Esophagus squamous epithelium (tissue), 4 donors: ENCODE data around the gene SLC2A8.

Experiments
- CTCF ChIP-seq, 6 experiments: fragments of 450-650 bp in 4 of 6; fragments of 200-600 bp in 2 of 6; sonication (generic) in 2 of 6; IDR thresholded peaks; one replicate each; pipeline ENCODE4 v1.5.1; 2016 to 2019; ENCODE audit warnings: antibody characterized with exemption in 6 of 6, mild to moderate bottlenecking in 4 of 6, moderate library complexity in 4 of 6
- POLR2A ChIP-seq, 4 donors: fragments of 450-650 bp; IDR thresholded peaks; one replicate each; pipeline ENCODE4 v1.6.1; 2017; ENCODE audit warnings: antibody characterized with exemption in 4 of 4, mild to moderate bottlenecking in 4 of 4, moderate library complexity in 3 of 4

GRCh38 chr9:127422787-127423186, 25.8 kb downstream of the SLC2A8 start:
- TF ChIP-seq POLR2A (IDR thresholded peaks at IDR 0.05): no peak
- TF ChIP-seq CTCF (IDR thresholded peaks at IDR 0.05): no peak
